ENCODE results near the gene COMMD3.

COMMD3 gene

DNA sequence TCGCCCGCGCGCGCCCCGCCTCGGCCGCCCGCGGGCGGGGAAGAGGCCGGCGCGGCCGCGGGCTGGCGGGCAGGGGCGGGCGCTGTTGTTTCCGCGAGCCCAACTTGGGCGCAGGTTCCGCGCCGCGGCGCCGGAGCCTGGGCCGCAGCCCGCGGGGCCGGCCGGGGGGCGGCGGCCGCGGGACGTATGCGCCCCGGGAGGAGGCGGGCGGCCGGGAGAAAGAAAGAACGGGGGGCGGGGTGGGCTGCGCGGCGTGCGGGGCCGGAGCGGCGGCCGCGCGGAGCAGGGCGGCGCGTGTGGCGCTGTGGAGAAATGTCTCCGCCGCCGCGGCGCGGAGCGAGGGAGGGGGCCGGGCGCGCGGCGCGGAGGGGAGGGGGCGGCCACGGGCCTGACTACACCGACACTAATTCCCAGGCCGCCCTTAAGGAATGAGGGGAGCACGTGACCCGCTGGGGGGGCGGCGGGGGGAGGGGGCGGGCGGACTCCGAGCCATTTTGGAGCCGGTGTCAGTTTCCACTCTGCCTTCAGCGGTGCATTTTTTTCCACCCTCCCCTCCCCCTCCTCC lies 4.5 kb downstream of the COMMD3 start, which contains the start of gene BMI1:
Gene BMI1, plus strand, starts transcription at position 509 of the 565 bp plus-strand sequence. CDS start 5,351 bp downstream, outside the sequence.
- DNase-seq = peak; percentile 28

DNA sequence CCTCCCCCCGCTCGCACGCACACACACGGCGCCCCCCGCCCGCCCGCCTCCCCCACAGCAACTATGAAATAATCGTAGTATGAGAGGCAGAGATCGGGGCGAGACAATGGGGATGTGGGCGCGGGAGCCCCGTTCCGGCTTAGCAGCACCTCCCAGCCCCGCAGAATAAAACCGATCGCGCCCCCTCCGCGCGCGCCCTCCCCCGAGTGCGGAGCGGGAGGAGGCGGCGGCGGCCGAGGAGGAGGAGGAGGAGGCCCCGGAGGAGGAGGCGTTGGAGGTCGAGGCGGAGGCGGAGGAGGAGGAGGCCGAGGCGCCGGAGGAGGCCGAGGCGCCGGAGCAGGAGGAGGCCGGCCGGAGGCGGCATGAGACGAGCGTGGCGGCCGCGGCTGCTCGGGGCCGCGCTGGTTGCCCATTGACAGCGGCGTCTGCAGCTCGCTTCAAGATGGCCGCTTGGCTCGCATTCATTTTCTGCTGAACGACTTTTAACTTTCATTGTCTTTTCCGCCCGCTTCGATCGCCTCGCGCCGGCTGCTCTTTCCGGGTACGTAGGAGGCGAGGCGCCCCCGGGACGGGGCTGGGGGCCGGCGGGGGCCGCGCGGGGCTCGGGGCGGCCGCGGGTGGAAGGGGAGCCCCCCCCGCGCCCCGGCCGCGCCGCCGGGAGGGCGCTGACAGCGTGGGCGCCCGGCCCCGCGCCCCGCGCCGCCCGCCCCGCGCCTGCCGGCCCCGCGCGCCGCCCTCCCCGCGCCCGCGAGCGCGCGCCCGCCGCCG lies 5.2 kb downstream of the COMMD3 start:
- DNase-seq = no peak

DNA sequence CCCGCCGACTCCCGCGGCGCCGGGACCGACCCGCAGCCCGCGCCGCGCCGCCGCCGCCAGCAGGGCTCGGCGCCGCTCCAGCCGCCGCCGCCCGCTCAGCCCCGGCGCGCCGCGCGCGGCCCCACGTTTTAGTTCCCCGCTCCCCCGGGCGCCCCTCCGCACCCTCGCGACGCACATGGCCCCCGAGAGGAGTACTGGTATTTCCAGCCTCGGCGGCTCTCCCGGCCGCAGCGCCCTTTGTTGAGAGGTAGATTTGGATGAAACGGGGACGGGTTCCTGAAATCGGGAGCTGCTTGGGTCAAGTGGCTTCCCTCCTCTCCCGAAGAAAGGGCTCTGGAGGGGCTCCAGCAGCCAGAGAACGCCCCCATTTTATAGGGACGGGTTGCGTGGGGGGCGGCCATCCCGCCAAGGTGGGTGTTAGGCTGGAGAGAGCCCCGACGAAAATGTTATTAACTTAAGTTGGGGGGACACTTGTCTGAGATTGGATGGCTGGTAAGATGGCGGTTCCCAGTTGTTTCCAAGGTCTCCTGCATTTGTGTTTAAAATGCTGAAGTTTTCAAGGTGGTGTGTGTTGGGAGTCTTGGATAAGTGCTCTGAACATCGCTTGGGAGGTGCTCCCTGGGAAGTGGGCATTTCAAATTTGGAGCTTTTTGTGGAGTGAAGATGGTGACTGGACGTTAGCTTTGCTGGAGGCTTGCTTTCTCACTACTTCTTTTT lies 5.9 kb downstream of the COMMD3 start:
- no peak for DNase-seq

DNA sequence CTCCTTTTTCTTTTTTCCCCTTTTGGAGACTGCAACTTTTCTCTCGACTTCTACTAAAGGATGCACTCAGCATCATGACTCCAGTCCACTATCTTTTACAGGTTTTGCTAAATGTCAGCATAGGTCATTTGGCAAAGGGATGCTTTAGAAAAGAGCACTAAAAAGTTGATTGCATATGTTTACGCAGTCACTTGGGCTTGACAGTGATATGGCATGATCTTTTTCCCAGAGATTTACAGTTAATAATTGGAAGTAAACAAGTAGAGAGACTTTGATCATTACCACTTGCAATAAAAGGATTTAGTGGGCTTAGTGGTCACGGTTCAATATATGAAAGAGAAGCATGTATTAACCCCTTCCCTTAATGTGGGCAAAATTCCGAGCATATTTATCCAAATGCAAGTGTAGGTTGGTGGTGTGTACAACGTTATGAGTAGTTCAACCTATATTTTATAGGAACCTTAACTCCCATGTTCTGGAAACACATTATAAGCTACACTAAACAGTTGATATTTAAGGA lies 6.5 kb downstream of the COMMD3 start:
- no peak for DNase-seq

DNA sequence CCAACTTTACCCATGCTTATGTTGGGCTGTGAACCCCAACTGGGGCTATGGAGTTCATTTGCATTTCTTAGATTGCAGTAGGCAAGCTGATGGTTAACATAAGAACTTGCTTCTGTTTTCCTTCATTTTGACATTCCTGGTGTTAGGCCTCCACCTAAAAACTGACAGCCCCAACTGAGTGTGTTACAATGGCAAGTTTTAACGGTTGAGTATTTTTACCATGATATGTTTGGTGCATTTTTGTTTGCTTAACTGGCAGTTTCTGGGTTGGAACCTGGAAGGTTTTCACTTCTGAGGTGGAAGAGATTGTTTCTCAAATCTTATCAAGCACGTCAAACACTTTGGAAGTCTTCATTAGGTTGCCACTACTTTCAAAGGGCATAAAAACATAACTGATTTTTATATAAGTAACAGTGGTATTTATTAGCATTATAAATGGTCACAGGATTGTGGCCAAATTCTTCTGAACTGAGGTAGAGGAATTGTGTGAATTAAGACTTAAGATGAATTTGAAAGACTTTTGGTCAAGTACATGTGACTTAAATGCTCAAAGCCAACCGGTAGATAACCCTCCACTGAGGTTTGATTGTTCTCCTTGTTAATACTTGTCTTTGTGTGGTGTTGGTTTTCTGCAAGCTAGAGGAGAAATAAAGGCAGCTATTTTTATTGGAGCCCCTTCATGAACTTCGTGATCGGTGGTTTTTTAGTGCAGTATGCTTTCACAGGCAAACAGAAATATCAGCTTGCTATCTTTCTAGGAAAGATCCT lies 7.5 kb downstream of the COMMD3 start:
- DNase-seq = no peak

DNA sequence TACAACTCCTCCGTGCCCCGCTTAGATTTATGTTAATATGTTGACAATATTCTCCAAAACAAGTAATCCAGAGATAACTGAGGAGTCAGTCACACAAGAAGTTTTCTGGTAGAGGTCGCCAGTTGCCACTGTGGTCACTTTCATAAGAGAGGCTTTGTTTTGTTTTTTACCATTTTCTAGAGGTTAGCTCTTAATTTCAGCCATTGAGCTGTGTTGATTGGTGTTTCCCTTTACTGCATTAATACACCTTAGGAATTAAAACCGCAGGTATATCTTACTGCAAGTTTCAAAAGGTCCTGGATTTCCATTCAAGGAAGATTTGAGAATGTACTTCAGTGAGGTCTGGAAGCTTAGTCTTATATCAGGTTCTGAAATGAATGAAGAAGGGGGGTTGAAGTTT lies 8.2 kb downstream of the COMMD3 start:
- no peak for DNase-seq

DNA sequence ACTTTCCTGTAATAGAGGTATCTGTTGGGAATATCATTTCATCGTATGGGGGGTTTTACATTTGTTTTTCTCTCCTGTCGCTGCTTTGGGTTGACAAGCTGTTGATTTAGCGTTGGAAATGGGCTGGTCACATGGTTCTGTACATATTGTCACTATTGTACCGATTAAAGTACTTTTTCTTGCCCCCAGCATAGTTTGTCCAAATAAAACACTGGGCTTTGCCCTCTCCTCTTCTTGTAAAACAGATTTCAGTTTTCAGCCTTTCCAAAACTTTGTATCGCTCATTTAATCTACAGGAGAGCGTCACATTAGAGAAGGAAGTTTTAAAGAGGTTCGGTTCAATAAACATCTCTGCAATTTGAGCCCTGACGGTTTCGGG lies 8.7 kb downstream of the COMMD3 start:
- DNase-seq = no peak

DNA sequence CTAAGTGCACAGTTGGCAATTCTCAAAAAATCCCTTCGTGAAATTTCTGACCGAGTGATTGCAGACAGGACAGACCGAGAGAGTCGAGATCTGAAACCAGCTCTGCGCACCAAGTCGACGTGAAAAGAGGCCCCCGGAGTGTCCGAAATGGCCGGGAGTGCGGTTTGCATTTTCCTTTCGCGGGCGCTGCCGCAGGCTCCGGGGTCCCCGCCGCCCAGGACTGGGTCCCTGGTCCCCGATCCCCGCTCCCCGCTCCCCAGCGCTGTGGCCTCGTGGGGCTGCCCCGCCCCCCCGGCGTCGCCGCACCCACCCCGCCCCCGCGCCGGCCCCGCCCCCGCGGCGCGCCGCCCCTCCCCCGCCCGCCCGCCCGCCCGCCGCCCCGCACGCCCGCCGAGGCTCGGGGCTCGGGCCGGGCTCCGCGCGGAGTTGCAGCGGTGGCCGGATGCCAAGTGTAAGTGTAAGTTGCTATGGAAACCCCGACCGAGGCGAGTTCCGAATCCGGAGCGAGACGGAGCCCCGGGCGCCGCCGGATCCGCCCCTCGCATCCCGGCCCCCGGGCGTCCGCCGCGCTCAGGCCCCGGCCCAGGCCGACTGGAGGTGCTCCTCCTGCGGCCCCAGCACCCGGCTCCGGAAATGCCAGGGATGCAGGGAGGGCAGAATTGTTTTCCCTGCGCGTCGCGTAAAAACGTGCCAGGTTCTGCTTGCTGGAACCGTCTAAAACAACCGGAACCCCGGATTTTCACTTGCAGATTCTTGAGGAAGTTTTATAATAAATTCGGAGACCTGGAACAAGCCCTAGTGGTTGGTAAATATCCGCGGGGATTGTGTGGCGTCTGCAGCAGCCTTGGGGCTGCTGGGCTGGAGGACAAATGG lies 9.3 kb downstream of the COMMD3 start:
- peak; percentile 42 for DNase-seq

DNA sequence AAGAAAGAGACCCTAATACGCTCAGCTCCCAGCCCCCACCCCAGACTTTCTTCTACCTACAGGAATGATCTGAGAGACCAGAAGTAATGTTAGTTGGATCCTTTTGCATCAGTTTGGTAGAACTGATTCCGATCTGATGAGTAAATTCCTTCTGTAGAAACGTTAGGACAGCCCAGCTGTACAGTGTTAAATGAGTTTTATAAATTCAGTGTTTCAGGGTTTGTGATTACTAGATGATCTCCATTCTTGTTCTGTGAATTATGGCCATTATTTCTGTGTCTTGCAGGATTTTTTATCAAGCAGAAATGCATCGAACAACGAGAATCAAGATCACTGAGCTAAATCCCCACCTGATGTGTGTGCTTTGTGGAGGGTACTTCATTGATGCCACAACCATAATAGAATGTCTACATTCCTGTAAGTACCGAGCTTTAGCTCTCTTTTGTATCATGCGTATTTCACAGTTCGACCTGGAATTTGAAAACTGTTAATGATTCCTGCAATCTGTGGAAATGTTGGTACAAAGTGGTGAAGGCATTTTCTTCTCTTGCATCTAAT lies 10.0 kb downstream of the COMMD3 start:
- DNase-seq = no peak

DNA sequence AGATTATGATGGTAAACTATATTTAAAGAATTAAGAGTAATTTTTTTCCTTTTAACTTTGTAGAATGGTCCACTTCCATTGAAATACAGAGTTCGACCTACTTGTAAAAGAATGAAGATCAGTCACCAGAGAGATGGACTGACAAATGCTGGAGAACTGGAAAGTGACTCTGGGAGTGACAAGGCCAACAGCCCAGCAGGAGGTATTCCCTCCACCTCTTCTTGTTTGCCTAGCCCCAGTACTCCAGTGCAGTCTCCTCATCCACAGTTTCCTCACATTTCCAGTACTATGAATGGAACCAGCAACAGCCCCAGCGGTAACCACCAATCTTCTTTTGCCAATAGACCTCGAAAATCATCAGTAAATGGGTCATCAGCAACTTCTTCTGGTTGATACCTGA lies 13.0 kb downstream of the COMMD3 start:
- DNase-seq = no peak

DNA sequence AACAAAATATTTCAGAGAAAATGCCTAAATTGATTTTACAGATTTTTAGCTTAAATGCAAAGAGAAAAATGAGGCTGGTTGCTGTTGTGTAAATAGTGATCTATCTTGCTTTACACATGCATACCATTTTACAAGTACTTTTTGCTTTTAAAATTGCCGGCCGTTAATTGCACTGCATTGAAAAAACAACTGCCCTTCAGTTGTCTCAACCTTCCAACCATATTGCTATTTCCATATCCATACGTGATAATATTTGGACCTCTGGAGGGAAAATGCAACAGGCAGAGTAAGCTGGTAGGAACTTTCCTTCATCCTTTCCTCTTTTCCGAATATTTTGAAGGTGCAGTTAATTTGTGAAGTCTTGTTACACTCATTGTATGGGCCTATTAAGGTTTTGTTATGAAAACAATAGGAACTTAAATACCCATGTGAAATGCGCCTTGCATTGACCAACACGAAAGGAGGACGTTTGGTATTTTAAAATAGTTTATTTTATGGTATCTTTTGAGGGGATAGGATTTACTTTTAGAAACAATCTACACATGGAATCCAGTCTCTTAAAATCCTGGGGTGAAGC lies 16.0 kb downstream of the COMMD3 start:
- DNase-seq = no peak

DNA sequence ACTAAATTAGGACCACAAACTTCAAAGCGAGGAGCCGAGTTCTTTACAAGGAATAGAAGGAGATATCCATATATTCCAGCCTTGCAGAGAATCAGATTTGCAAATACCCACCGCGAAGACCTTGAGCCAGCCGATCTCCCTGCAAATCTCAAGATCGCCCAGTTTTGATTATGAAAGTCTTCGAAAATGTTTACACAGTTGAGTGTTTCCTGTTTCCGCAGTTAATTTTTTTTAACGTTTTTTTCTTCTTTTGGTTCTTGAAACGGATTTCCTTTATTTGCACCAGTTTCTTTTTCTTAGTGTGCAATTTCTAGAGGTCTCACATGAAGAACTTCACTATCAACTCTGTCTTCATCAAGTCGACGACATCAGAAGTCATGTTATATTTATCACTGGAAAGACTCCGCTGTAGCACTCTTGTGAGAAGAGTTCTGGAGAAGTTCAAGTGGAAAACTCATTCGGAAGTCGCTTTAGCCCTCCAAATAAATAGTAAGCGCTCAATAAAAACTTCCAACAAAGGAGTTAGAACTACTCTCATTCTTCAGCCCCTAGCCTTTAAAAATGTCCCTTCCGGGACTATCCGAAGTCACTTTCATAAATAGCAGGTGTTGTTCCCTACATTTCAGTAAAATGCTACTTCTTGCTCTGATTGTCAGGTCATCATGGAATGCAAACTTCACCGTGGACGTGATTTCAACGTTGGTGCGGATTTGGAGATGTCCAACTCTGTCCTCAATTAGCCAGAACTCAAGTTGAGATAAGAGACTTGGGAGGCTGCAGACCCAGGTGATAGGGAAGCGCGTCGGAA lies 17.2 kb downstream of the COMMD3 start:
- DNase-seq = no peak

DNA sequence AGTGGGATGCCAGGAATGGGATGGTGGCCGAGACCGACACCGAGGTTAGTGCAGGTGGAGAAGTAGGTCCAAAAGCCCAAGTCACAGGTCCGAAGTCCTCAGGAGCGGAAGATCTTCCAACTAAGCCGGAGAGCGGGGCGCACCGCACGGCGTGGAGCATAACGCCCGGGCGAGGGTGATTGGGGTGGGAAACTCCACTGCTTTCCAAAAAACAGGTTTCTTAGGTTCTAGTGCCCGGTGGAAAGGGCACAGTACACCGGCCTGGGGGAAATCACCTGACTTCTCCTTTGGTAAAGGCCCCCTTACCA lies 17.7 kb downstream of the COMMD3 start:
- DNase-seq = no peak

DNA sequence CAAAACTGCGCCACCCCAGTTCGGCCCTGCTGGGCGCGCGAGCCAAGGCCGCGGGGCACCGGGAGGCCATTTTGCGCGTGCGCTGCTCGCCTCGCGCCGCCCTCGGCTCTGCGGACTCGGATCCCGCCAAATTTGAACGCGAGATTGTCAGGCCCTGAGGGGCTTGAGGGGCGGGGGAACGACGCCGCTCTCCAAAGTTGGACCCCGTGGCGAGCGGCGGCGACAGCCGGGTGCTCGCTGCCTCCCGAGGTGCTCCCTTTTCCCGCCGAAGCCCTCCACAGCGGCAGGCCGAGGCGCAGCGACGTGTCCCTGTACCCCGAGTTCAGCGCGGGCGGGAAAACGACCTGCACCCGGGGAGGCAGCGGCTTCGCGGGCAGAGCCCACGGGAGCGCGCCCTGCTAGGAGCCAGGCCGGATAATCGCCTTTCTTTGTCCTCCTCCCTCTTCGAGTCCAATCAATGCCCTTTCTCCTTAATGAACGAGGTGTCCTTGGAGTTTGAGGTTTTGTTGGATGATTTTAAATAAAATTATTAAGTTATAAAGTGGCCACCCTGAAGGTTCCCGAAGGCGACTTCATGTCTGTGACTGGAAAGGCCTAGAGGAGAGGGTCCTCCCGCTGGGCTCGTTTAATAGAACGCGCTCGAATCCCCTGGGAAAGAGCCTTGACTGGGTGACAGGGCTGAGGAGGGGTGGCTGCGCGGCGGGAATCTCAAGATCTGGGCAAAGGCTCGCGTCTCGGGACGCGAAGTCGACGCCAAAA lies 18.4 kb downstream of the COMMD3 start:
- no peak for DNase-seq

DNA sequence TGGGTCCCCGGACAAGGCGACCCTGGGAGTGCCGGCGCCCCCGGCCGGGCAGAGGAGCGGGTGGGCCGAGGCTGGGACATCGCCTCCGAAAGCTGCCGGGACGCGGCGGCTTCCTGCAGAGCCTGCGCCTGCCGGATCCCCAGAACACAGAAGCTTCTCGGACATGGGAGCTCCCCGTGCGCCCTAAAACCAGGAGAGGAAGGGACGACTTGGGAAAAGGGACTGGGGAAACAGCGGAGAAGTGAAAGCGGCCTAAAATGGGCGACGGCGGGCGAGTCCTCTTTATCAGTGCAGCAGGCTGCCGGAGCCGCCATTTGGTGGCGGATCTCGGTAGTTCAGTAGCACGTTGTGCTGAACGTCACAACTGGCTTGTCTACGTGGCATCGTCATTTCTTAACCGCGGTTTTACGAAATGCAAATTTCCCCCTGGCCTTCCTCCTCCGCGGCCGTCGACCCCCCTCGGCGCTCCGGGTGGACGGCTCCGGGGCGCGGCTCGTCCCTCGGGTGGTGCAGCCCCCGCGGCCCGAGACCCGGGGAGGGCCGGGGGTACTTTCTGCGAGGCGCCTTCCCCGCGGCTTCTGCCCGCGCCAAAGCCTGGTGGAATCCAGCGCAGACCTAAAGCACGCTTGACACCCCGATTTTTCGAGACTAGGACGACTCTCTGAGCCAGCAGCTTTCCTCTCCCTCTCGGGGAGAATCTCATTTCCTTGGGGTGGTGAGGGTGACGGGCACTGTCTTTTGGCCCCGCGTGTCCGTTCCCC lies 19.2 kb downstream of the COMMD3 start:
- no peak for DNase-seq

DNA sequence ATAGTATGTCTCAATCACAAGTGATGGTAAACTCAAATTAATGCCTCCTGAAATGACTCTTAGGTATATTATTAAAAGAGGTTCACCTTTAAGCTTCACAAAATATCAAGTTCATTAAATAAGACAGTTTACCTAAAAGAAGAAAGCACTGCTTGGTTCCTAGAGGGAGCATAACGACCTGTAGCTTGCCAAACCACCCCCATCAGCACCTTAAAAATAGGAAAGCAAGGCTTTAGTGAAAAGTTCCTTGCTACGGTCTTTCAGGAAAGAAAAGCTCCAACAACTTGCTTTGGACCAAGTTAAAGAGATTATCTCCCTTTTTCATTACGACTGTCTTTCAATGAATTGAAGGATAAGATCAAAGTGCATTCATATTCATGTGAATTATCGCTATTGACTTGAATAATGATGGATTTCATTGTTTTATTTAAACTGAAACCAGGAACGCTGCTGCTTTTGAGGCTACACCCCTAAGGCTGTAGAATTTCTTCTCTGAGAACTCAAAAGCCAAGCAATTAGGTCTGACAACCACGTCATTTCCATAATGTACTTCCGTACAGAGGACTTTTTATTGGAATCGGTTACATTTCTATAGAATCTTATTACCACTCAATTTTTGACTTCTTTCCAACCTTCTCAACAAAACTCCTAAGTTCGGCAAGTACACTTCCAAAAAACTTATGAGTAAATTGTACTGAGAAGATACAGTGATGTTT lies 22.2 kb downstream of the COMMD3 start:
- DNase-seq = no peak

DNA sequence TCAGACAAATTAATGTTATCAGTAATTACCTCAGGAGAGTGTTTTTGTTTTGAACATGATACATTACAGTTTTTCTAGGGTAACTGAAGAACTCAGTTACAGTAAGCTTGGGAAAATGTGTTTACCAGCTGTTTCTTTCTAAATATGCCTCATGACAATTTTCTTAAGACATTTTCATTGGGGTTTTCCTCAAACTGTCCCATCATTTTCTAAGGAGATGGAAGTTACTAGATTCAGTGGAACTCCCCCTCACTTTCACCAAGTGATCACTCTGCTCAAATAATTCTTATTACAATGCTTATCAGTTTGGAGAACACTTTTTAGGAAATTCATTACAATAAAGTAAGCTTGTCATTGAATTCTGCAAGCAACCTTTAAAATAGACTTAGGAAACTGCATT lies 22.7 kb downstream of the COMMD3 start:
- no peak for DNase-seq

DNA sequence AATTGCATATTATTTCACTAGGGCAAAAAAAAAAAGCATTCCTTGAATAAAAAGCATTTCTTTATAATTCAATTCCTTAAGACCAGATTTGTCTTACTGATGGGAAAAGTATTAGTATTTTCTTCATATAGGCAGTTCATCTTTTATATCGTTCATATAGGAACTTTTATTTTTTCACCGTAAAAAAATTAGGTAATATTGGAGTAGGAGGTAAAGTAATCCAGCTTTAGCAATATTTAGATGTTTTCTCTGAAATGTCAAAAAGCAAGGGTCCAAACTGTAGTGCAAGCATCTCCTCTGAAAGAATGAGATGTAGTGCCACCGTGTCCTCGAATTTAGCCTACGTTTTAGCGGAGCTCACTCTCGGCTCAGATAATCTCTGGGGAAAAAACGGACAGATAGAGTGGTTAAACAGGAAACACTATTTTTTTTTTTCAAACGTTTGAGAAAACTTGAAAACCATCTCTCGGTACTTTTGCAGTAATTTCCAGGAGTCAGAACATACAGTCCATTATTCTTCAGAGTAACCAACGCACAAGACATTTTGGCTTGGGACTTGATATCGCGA lies 23.7 kb downstream of the COMMD3 start:
- DNase-seq = no peak

Data from NCI-H2227 treated with DMSO at 0.1 percent for 48 hours (cell line).